Gastrocnemius medialis (tissue), 4 donors: ENCODE results near the gene ZRANB3. TPM values are rescaled to one million over a fixed set of nuclear protein-coding genes. Genes with fewer than 3 reads are reported as not detected.
"Not testable (repeated sequence)": the region's sequence is repeated elsewhere in the genome, so short reads cannot be mapped to it uniquely, and the experiment has no call there.

Source experiments
- ATAC-seq, 2 donors: fragments of 150-250 bp; one replicate each; pipeline ENCODE4 v1.9.1; 2016
- DNase-seq, 2 donors: peaks; one replicate each; pipeline ENCODE4 v3.0.0-alpha.2; 2019
- H3K27ac ChIP-seq, 4 donors: fragments of 200-600 bp; sonication (generic); 1 replicate in 1 of 4; 2 replicates in 3 of 4; pipeline ENCODE4 v1.5.1; 2016 to 2018; ENCODE audit warnings: mild to moderate bottlenecking in 2 of 4, moderate library complexity in 1 of 4
- H3K27me3 ChIP-seq, 3 donors: fragments of 200-600 bp; sonication (generic) in 2 of 3; 1 replicate in 1 of 3; 2 replicates in 2 of 3; pipeline versions ENCODE4 v1.5.1 to v1.6.0; 2016 to 2019; ENCODE audit warnings: mild to moderate bottlenecking in 1 of 3, moderate library complexity in 1 of 3
- H3K36me3 ChIP-seq, 2 donors: fragments of 200-600 bp; sonication (generic) in 1 of 2; one replicate each; pipeline ENCODE4 v1.5.1; 2017 to 2018
- H3K4me1 ChIP-seq, 2 donors: fragments of 200-600 bp; sonication (generic) in 1 of 2; one replicate each; pipeline ENCODE4 v1.5.1; 2016 to 2017; ENCODE audit warnings: mild to moderate bottlenecking in 2 of 2
- H3K4me3 ChIP-seq, 4 donors: fragments of 200-600 bp; sonication (generic) in 3 of 4; 1 replicate in 1 of 4; 2 replicates in 3 of 4; pipeline ENCODE4 v1.5.1; 2016 to 2019; ENCODE audit warnings: mild to moderate bottlenecking in 2 of 4
- H3K9me3 ChIP-seq, 3 donors: fragments of 200-600 bp; sonication (generic) in 2 of 3; 1 replicate in 1 of 3; 2 replicates in 2 of 3; pipeline ENCODE4 v1.5.1; 2016 to 2019
- CTCF ChIP-seq, 5 experiments: fragments of 450-650 bp in 3 of 5; fragments of 200-600 bp in 2 of 5; sonication (generic) in 2 of 5; IDR thresholded peaks in 4 of 5; conservative IDR thresholded peaks in 1 of 5; 1 replicate in 4 of 5; 2 replicates in 1 of 5; pipeline ENCODE4 v1.5.1; 2016 to 2019; ENCODE audit warnings: antibody characterized with exemption in 5 of 5, mild to moderate bottlenecking in 3 of 5, moderate library complexity in 3 of 5
- POLR2A ChIP-seq, 2 donors: fragments of 450-650 bp; IDR thresholded peaks; one replicate each; pipeline ENCODE4 v1.6.1; 2017; ENCODE audit warnings: antibody characterized with exemption in 2 of 2, mild to moderate bottlenecking in 2 of 2, moderate library complexity in 2 of 2
- in situ Hi-C, 4 donors: fragments of 200-750 bp; cut with MboI; loops; one replicate each; pipeline versions ENCODE4 v1.15.0 to v1.8.0; 2017; ENCODE audit warnings: low sequenced_read_pairs in 4 of 4
- intact Hi-C: fragments of 100-400 bp; cut with DNase I; formaldehyde crosslinking; loops from one replicate; pipeline ENCODE4 v1.15.1; 2023; ENCODE audit warnings: low total_unique reads
- total RNA-seq, 4 donors: library from RNA; depleted of rRNA; stranded (reverse); fragments of >200 nt; gene quantifications; one replicate each; pipeline versions ENCODE4 v1.1.0 to v1.2.3, GENCODE V29; 2016

ZRANB3 gene
- total RNA-seq, 4 donors from 2014 or later, result 1.9 to 4.8 (median 2.9) TPM

GRCh38 chr2:135093193-135093592 lies 437.8 kb downstream of the ZRANB3 start:
- ATAC-seq (no peak), DNase-seq (no peak)
- intact Hi-C loops, result no loop called here
- in situ Hi-C loops, result no loop called here
- Histone ChIP-seq H3K36me3 (peaks cover 0 to 27% of the 10 kb centered on the region in 2 donors), H3K4me3 (no peak overlapping the region), H3K27ac (no peak overlapping the region), H3K4me1 (no peaks in the 10 kb centered on the region), H3K9me3 (no peaks in the 10 kb centered on the region), H3K27me3 (no peaks in the 10 kb centered on the region)
- no peak for TF ChIP-seq POLR2A (IDR thresholded peaks at IDR 0.05)
- no peak for TF ChIP-seq CTCF (IDR thresholded peaks at IDR 0.05 in 4 of 5, conservative IDR thresholded peaks at IDR 0.05 in 1 of 5)

DNA sequence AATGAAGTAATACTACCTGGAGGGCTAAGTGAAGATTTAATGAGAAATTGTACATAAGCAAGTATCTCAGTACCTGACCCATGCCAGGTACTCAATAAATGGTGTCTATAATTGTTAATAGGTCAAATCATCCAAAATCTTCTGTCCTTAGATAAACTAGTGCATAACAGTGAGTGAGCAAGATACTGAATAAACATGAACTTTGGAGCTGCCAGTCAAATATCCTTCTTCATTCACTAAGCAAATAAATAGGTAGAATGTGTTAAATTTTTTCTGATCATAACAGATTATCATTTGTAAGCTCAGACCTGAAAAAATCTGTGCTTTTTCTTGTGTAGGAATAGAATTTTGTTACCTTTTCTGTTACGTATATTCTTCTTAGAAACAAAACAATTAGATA lies 439.3 kb downstream of the ZRANB3 start:
- Histone ChIP-seq H3K27me3 (no peaks in the 10 kb centered on the region), H3K9me3 (no peaks in the 10 kb centered on the region), H3K27ac (no peak overlapping the region), H3K4me3 (no peak overlapping the region), H3K36me3 (peaks cover 0 to 27% of the 10 kb centered on the region in 2 donors), H3K4me1 (peaks cover 0 to 8% of the 10 kb centered on the region in 2 donors)
- intact Hi-C loops, result no loop called here
- DNase-seq, result no peak
- TF ChIP-seq CTCF (IDR thresholded peaks at IDR 0.05 in 4 of 5, conservative IDR thresholded peaks at IDR 0.05 in 1 of 5) (no peak), POLR2A (IDR thresholded peaks at IDR 0.05) (no peak)
- ATAC-seq, result no peak
- in situ Hi-C loops, result no loop called here

- in situ Hi-C loops, DNase-seq, H3K27ac ChIP-seq, H3K4me1 ChIP-seq, H3K4me3 ChIP-seq, H3K9me3 ChIP-seq, intact Hi-C loops, H3K27me3 ChIP-seq, ATAC-seq: not testable (repeated sequence)
- peaks cover 0 to 13% of the 10 kb centered on the region in 2 donors for H3K36me3 ChIP-seq
Measured at GRCh38 chr2:135089597-135089996, 441.4 kb downstream of the ZRANB3 start.

Other genes with a start within 250 kb of the ZRANB3 start
- gene R3HDM1, start 266 bp upstream of the ZRANB3 start, total RNA-seq, result 10 to 100 TPM; 13.5 to 35.7 (median 19.1) TPM
- gene UBXN4, start 210.6 kb upstream of the ZRANB3 start, total RNA-seq, result 10 to 100 TPM; 54.8 to 85.1 (median 77.0) TPM